DND-41 (cell line): ENCODE results near the gene CHST1.

Source experiments
- ATAC-seq: fragments of 200-7000 bp; cut with Tn5 transposase; 3 replicates; pipeline ENCODE4 v1.9.1; 2021; ENCODE audit warnings: low read depth; ENCODE audit not compliant: insufficient read depth
- DNase-seq: peaks from one replicate; pipeline ENCODE4 v3.0.0-alpha.2; 2020
- H2AFZ ChIP-seq: 2 replicates; pipeline ENCODE4 v1.6.0; 2012; ENCODE audit warnings: low read depth, low read length
- H3K27ac ChIP-seq: 2 replicates; pipeline ENCODE4 v1.5.1; 2012; ENCODE audit warnings: low read length, inconsistent platforms
- H3K27me3 ChIP-seq: fragments of 200-600 bp; sonication (generic); 2 replicates; pipeline ENCODE4 v1.6.0; 2012; ENCODE audit warnings: low read length, mild to moderate bottlenecking, inconsistent platforms; ENCODE audit not compliant: insufficient read depth, poor library complexity
- H3K36me3 ChIP-seq: 2 replicates; pipeline ENCODE4 v1.5.1; 2012; ENCODE audit warnings: low read length, inconsistent platforms; ENCODE audit not compliant: insufficient read depth
- H3K4me1 ChIP-seq: 2 replicates; pipeline ENCODE4 v1.5.1; 2012; ENCODE audit warnings: mild to moderate bottlenecking, low read length; ENCODE audit not compliant: insufficient read depth
- H3K4me2 ChIP-seq: 2 replicates; pipeline ENCODE4 v1.6.0; 2012; ENCODE audit warnings: mild to moderate bottlenecking, moderate library complexity, low read length, inconsistent platforms; ENCODE audit not compliant: insufficient read depth
- H3K4me3 ChIP-seq, 2 experiments: fragments of 200-600 bp in 1 of 2; shearing (Covaris generic) in 1 of 2; 2 replicates each; pipeline ENCODE4 v1.5.1; 2012 to 2016; ENCODE audit warnings: inconsistent platforms in 2 of 2, low read length in 2 of 2, mild to moderate bottlenecking in 2 of 2, low read depth in 1 of 2, moderate library complexity in 1 of 2
- H3K79me2 ChIP-seq: 2 replicates; pipeline ENCODE4 v1.6.0; 2012; ENCODE audit warnings: low read length, inconsistent platforms; ENCODE audit not compliant: insufficient read depth
- H3K9ac ChIP-seq: 2 replicates; pipeline ENCODE4 v1.6.0; 2012; ENCODE audit warnings: low read depth, mild to moderate bottlenecking, inconsistent platforms, low read length, moderate library complexity
- H3K9me3 ChIP-seq: 2 replicates; pipeline ENCODE4 v1.5.1; 2012; ENCODE audit warnings: low read length, moderate library complexity, mild to moderate bottlenecking, inconsistent platforms; ENCODE audit not compliant: insufficient read depth, severe bottlenecking
- H4K20me1 ChIP-seq: 2 replicates; pipeline ENCODE4 v1.6.0; 2012; ENCODE audit warnings: low read length; ENCODE audit not compliant: insufficient read depth
- CTCF ChIP-seq: IDR thresholded peaks from 2 replicates; pipeline ENCODE4 v1.5.1; 2012; ENCODE audit warnings: borderline replicate concordance, low read length, moderate library complexity, mild to moderate bottlenecking; ENCODE audit not compliant: poor library complexity, severe bottlenecking; ENCODE audit errors: extremely low read depth
- EZH2 ChIP-seq: IDR thresholded peaks from 3 replicates; pipeline ENCODE4 v1.6.1; 2012; ENCODE audit warnings: borderline replicate concordance, low read depth, mild to moderate bottlenecking, moderate library complexity, low read length, inconsistent platforms; ENCODE audit not compliant: severe bottlenecking

Gene CHST1

GRCh38 chr11:45599161-45599943 is 66.1 kb downstream of the CHST1 start:
- Histone ChIP-seq H3K9ac (no peak overlapping the region), H3K79me2 (no peaks in the 10 kb centered on the region), H3K27ac (no peak overlapping the region), H4K20me1 (no peaks in the 10 kb centered on the region), H3K27me3 (peaks cover 4% of the 10 kb centered on the region), H3K4me1 (no peaks in the 10 kb centered on the region), H3K4me3 (no peak overlapping the region), H3K9me3 (no peaks in the 10 kb centered on the region), H2AFZ (no peak overlapping the region), H3K36me3 (no peaks in the 10 kb centered on the region), H3K4me2 (no peak overlapping the region)
- ATAC-seq (no peak), DNase-seq (no peak)
- TF ChIP-seq EZH2 = no peak
- no peak for TF ChIP-seq CTCF
